A549 (cell line): ENCODE measurements around the gene CCR9. TPM values are rescaled to one million over a fixed set of nuclear protein-coding genes. Genes with fewer than 3 reads are reported as not detected.

Experiments used
- ATAC-seq, 2 experiments: fragments of 200-7000 bp in 1 of 2; fragments of >200 bp in 1 of 2; cut with Nextera tagmentation in 1 of 2; cut with Tn5 transposase in 1 of 2; 3 replicates each; pipeline versions ENCODE4 v1.8.0 to v1.9.1; 2018 to 2020; ENCODE audit warnings: mild to moderate bottlenecking in 1 of 2, moderate library complexity in 1 of 2
- CTCF ChIA-PET: fragments of 300-600 bp; sonication (Branson Sonifier 250); formaldehyde crosslinking; extraction: SDS; loops from one replicate; lab custom pipeline; 2021; ENCODE audit warnings: antibody characterized with exemption, inconsistent platforms; lab: Yijun Ruan, JAX
- POLR2A ChIA-PET: fragments of 350-600 bp; formaldehyde crosslinking; extraction: SDS; loops from one replicate; lab custom pipeline; 2021; ENCODE audit warnings: antibody characterized with exemption, inconsistent platforms; lab: Yijun Ruan, JAX
- DNase-seq, 2 experiments: peaks; one replicate each; pipeline versions ENCODE4 v3.0.0 to v3.0.0-alpha.2; 2011 to 2016; ENCODE audit warnings: low read depth in 1 of 2, low spot score in 1 of 2
- FAIRE-seq: peaks from 2 replicates; lab custom pipeline; 2011; peaks lifted over from hg19 to GRCh38; lab: Jason Lieb, UNC
- H3K27ac ChIP-seq, 2 experiments: fragments of >200 bp; sonication (Bioruptor Twin); formaldehyde crosslinking; 3 replicates each; pipeline ENCODE4 v1.5.1; 2016 to 2017
- H3K4me1 ChIP-seq: fragments of >200 bp; sonication (Bioruptor Twin); formaldehyde crosslinking; 3 replicates; pipeline ENCODE4 v1.6.1; 2016
- H3K4me2 ChIP-seq: fragments of >200 bp; sonication (Bioruptor Twin); formaldehyde crosslinking; 3 replicates; pipeline ENCODE4 v1.6.1; 2016
- H3K4me3 ChIP-seq: fragments of >200 bp; sonication (Bioruptor Twin); formaldehyde crosslinking; 3 replicates; pipeline ENCODE4 v1.5.1; 2016
- H3K9me3 ChIP-seq: fragments of >200 bp; sonication (Bioruptor Twin); formaldehyde crosslinking; 3 replicates; pipeline ENCODE4 v1.6.1; 2016
- ATOH8 ChIP-seq: fragments of 250-450 bp; sonication (Bioruptor Pico); IDR thresholded peaks from 2 replicates; pipeline ENCODE4 v1.5.0; 2020; ENCODE audit warnings: low read depth, mild to moderate bottlenecking, moderate library complexity
- CBX8 ChIP-seq: fragments of 200-600 bp; sonication (generic); IDR thresholded peaks from 2 replicates; pipeline ENCODE4 v1.6.1; 2016
- CEBPB ChIP-seq, 2 experiments: fragments of >200 bp in 1 of 2; sonication (Bioruptor Twin) in 1 of 2; formaldehyde crosslinking in 1 of 2; IDR thresholded peaks; 2 replicates each; pipeline ENCODE4 v1.6.1; 2012 to 2016
- CHD2 ChIP-seq: fragments of 150-350 bp; IDR thresholded peaks from 2 replicates; pipeline ENCODE4 v1.6.1; 2014; ENCODE audit warnings: low read length; ENCODE audit not compliant: partially characterized antibody
- EHF ChIP-seq: fragments of 250-450 bp; sonication (Bioruptor Pico); IDR thresholded peaks from 2 replicates; pipeline ENCODE4 v1.5.0; 2020; ENCODE audit warnings: mild to moderate bottlenecking
- FOSL2 ChIP-seq, 2 experiments: fragments of 450-650 bp in 1 of 2; fragments of >200 bp in 1 of 2; sonication (Bioruptor Twin) in 1 of 2; formaldehyde crosslinking; IDR thresholded peaks; 2 replicates each; pipeline versions ENCODE4 v1.5.0 to v1.6.1; 2016 to 2020; ENCODE audit warnings: mild to moderate bottlenecking in 1 of 2, moderate library complexity in 1 of 2
- HOXA7 ChIP-seq: fragments of 250-450 bp; sonication (Bioruptor Pico); IDR thresholded peaks from 2 replicates; pipeline ENCODE4 v1.5.0; 2020; ENCODE audit warnings: mild to moderate bottlenecking, moderate library complexity
- NFE2L2 ChIP-seq: fragments of 150-350 bp; conservative IDR thresholded peaks from 2 replicates; pipeline ENCODE4 v1.6.1; 2014; ENCODE audit warnings: low read length
- POLR2A ChIP-seq: IDR thresholded peaks from 2 replicates; pipeline ENCODE4 v1.6.1; 2012; ENCODE audit warnings: mild to moderate bottlenecking, low read length
- RAD21 ChIP-seq, 2 experiments: fragments of >200 bp in 1 of 2; sonication (Bioruptor Twin) in 1 of 2; formaldehyde crosslinking in 1 of 2; IDR thresholded peaks in 1 of 2; conservative IDR thresholded peaks in 1 of 2; 2 replicates in 1 of 2; 3 replicates in 1 of 2; pipeline ENCODE4 v1.6.1; 2012 to 2018; ENCODE audit warnings: inconsistent platforms in 1 of 2
- RARB ChIP-seq: fragments of 250-450 bp; sonication (Bioruptor Pico); IDR thresholded peaks from 2 replicates; pipeline ENCODE4 v1.8.0; 2021; ENCODE audit warnings: mild to moderate bottlenecking, moderate library complexity
- RCOR1 ChIP-seq: fragments of 150-350 bp; IDR thresholded peaks from 2 replicates; pipeline ENCODE4 v1.6.1; 2014; ENCODE audit warnings: antibody characterized with exemption, low read length, low read depth
- RFX5 ChIP-seq: fragments of 450-650 bp; IDR thresholded peaks from 2 replicates; pipeline ENCODE4 v1.7.1; 2014; ENCODE audit warnings: antibody characterized with exemption, mild to moderate bottlenecking, moderate library complexity
- SMC3 ChIP-seq: fragments of >200 bp; sonication (Bioruptor Twin); formaldehyde crosslinking; IDR thresholded peaks from 3 replicates; pipeline ENCODE4 v1.6.1; 2018; ENCODE audit warnings: inconsistent platforms
- SREBF2 ChIP-seq: fragments of 450-650 bp; IDR thresholded peaks from 2 replicates; pipeline ENCODE4 v1.6.1; 2014; ENCODE audit warnings: mild to moderate bottlenecking, moderate library complexity
- TP53 ChIP-seq: fragments of 250-450 bp; sonication (Bioruptor Pico); IDR thresholded peaks from 2 replicates; pipeline ENCODE4 v1.5.0; 2021; ENCODE audit warnings: mild to moderate bottlenecking, moderate library complexity
- USF2 ChIP-seq: fragments of 450-650 bp; IDR thresholded peaks from 2 replicates; pipeline ENCODE4 v1.6.1; 2014; ENCODE audit warnings: antibody characterized with exemption
- ZFP36 ChIP-seq: fragments of 450-650 bp; IDR thresholded peaks from 2 replicates; pipeline ENCODE4 v1.6.1; 2014; ENCODE audit warnings: borderline replicate concordance; ENCODE audit not compliant: partially characterized antibody
- ZSCAN20 ChIP-seq: fragments of 250-450 bp; sonication (Bioruptor Pico); IDR thresholded peaks from 2 replicates; pipeline ENCODE4 v1.8.0; 2022; ENCODE audit warnings: mild to moderate bottlenecking, moderate library complexity
- WGBS: methylation state at CpG from one replicate; pipeline ENCODE4 v1.1.6; 2017; ENCODE audit errors: missing lambda C conversion rate; 5-methylcytosine and 5-hydroxymethylcytosine counted together
- polyA plus RNA-seq, 4 experiments: library from polyadenylated mRNA; depleted of rRNA in 3 of 4; stranded (reverse); fragments of >200 nt; fragmentation: RNase III in 1 of 4; extraction: RNeasy Plus Mini Kit Qiagen cat#74134 plus additional on column Dnase treatment in 1 of 4; gene quantifications; 2 replicates in 3 of 4; 3 replicates in 1 of 4; pipeline ENCODE4 v1.2.3, GENCODE V29; 2011 to 2017

CCR9 gene
- polyA plus RNA-seq, 2 of the 4 experiments (the other 2 are of a cell fraction) = not detected

GRCh38 chr3:45908761-45909160 lies 22.4 kb downstream of the CCR9 start:
- WGBS = 92% methylated on average over 7 of the region's 7 CpGs
- FAIRE-seq = no peak
- TF ChIP-seq POLR2A (no peak), CBX8 (no peak), CHD2 (no peak)
- H3K4me1 ChIP-seq = no peaks in the 10 kb centered on the region
- H3K27ac ChIP-seq = no peak overlapping the region
- no peak for ATAC-seq
- H3K4me3 ChIP-seq = no peak overlapping the region
- ChIA-PET CTCF (no interaction called here), POLR2A (no interaction called here)
- H3K9me3 ChIP-seq = no peaks in the 10 kb centered on the region
- no peak for DNase-seq
- no peak overlapping the region for H3K4me2 ChIP-seq

DNA sequence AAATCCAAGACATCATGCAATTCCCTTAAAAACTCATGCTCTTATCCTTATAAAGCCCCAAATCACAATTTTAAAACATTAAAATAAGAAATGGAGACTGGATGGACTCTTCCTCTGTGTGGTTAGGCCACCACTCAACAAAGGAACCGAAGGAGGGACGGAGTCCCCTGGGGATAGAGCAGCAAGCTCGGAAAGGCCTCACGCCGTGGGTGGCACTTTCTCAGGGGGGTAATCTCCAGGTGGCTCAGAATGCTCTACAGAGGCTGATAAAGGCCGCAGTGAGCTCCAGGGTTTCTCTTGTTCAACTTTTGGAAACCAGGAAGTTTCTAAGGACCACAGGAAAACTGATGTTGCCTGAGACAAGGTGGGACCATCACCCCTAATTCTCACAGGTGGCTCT lies 23.2 kb downstream of the CCR9 start:
- ATAC-seq = no peak
- TF ChIP-seq HOXA7 (CRISPR knock-in tag) (no peak), ZSCAN20 (CRISPR knock-in tag) (no peak), EHF (CRISPR knock-in tag) (no peak), SMC3 (no peak), NFE2L2 (no peak), RCOR1 (no peak), POLR2A (no peak), CEBPB (IDR thresholded peaks at IDR 0.05) (no peak), RAD21 (conservative IDR thresholded peaks at IDR 0.05 in 1 of 2, IDR thresholded peaks at IDR 0.05 in 1 of 2) (no peak), FOSL2 (IDR thresholded peaks at IDR 0.05) (no peak), FOSL2 (CRISPR knock-in tag; IDR thresholded peaks at IDR 0.05) (no peak), USF2 (no peak), ATOH8 (CRISPR knock-in tag) (no peak), TP53 (CRISPR knock-in tag) (no peak), RFX5 (no peak), RARB (CRISPR knock-in tag) (no peak)
- TF ChIP-seq, all 56 proteins: peak for 0
- H3K4me2 ChIP-seq = no peak overlapping the region
- no peaks in the 10 kb centered on the region for H3K4me1 ChIP-seq
- DNase-seq = no peak
- H3K27ac ChIP-seq = no peak overlapping the region
- no peak overlapping the region for H3K4me3 ChIP-seq
- CTCF ChIA-PET = no interaction called here
- no peaks in the 10 kb centered on the region for H3K9me3 ChIP-seq
- POLR2A ChIA-PET = no interaction called here
- WGBS = 83% methylated on average over 5 of the region's 6 CpGs
- FAIRE-seq = no peak

- DNase-seq = no peak
- Histone ChIP-seq H3K4me2 (no peak overlapping the region), H3K4me1 (no peaks in the 10 kb centered on the region; the same call in 2 of the 3 replicates)
- no peak for FAIRE-seq
- POLR2A ChIA-PET = no interaction called here
- TF ChIP-seq RCOR1 (no peak), ZFP36 (no peak), ATOH8 (CRISPR knock-in tag) (no peak), CEBPB (IDR thresholded peaks at IDR 0.05) (no peak), SREBF2 (no peak)
- TF ChIP-seq, all 56 proteins: peak for 0
- Histone ChIP-seq H3K9me3 (no peaks in the 10 kb centered on the region), H3K4me3 (no peak overlapping the region), H3K27ac (no peak overlapping the region)
- 59% methylated on average over 3 of the region's 4 CpGs for WGBS
- CTCF ChIA-PET = interaction anchor here (1.1 to 1.2 kb wide), 2 partner anchors 18 to 27 kb away, joined by 3 to 4 read pairs; no protein-coding TSS in a partner anchor
- ATAC-seq = no peak
Measured at GRCh38 chr3:45910892-45911291, 24.5 kb downstream of the CCR9 start.
